ENCODE data around the gene DLGAP1.

DLGAP1 gene

GRCh38 chr18:4285525-4285924 is 169.6 kb downstream of the DLGAP1 start:
- TF ChIP-seq TAF1 (IDR thresholded peaks at IDR 0.05; ENCODE audit: low read depth), result no peak
- no peak for TF ChIP-seq MAX (IDR thresholded peaks at IDR 0.05)
- TF ChIP-seq CREB1 (IDR thresholded peaks at IDR 0.05; ENCODE audit: low read depth), result no peak
- no peak for TF ChIP-seq USF1 (IDR thresholded peaks at IDR 0.05)
- TF ChIP-seq TCF12 (IDR thresholded peaks at IDR 0.05; ENCODE audit: low read depth), result no peak
- no peak for TF ChIP-seq TEAD4 (IDR thresholded peaks at IDR 0.05)
- TF ChIP-seq FOXM1 (IDR thresholded peaks at IDR 0.05; ENCODE audit: borderline replicate concordance, low read depth), result no peak
- TF ChIP-seq ZBTB7A (IDR thresholded peaks at IDR 0.05; ENCODE audit: low read depth), result no peak
- TF ChIP-seq CEBPB (IDR thresholded peaks at IDR 0.05), result no peak
- TF ChIP-seq YY1 (IDR thresholded peaks at IDR 0.05; ENCODE audit: low read depth), result no peak
- no peak for TF ChIP-seq EGR1 (IDR thresholded peaks at IDR 0.05)
- no peak for TF ChIP-seq EP300 (IDR thresholded peaks at IDR 0.05; ENCODE audit: borderline replicate concordance)

GRCh38 chr18:4284528-4284927 is 170.6 kb downstream of the DLGAP1 start:
- no peak for TF ChIP-seq ZBTB7A (IDR thresholded peaks at IDR 0.05; ENCODE audit: low read depth)
- TF ChIP-seq CEBPB (IDR thresholded peaks at IDR 0.05), result no peak

- TF ChIP-seq TEAD4 (IDR thresholded peaks at IDR 0.05), result no peak
- TF ChIP-seq EGR1 (IDR thresholded peaks at IDR 0.05), result no peak
- TF ChIP-seq ZBTB7A (IDR thresholded peaks at IDR 0.05; ENCODE audit: low read depth), result no peak
Observed at GRCh38 chr18:4283746-4284291, 171.3 kb downstream of the DLGAP1 start.

- TF ChIP-seq YY1 (IDR thresholded peaks at IDR 0.05; ENCODE audit: low read depth), result no peak
- no peak for TF ChIP-seq USF1 (IDR thresholded peaks at IDR 0.05)
- no peak for TF ChIP-seq CREB1 (IDR thresholded peaks at IDR 0.05; ENCODE audit: low read depth)
- no peak for TF ChIP-seq RAD21 (IDR thresholded peaks at IDR 0.05; ENCODE audit: low read depth)
Observed at GRCh38 chr18:4282954-4283353, 172.2 kb downstream of the DLGAP1 start.

- TF ChIP-seq NFIC (IDR thresholded peaks at IDR 0.05), result no peak
- no peak for TF ChIP-seq CEBPB (IDR thresholded peaks at IDR 0.05)
- TF ChIP-seq YY1 (IDR thresholded peaks at IDR 0.05; ENCODE audit: low read depth), result no peak
- TF ChIP-seq EP300 (IDR thresholded peaks at IDR 0.05; ENCODE audit: borderline replicate concordance), result no peak
- TF ChIP-seq REST (IDR thresholded peaks at IDR 0.05; ENCODE audit: low read depth), result no peak
- TF ChIP-seq TEAD4 (IDR thresholded peaks at IDR 0.05), result no peak
- no peak for TF ChIP-seq FOXM1 (IDR thresholded peaks at IDR 0.05; ENCODE audit: borderline replicate concordance, low read depth)
- TF ChIP-seq EGR1 (IDR thresholded peaks at IDR 0.05), result no peak
- TF ChIP-seq RAD21 (IDR thresholded peaks at IDR 0.05; ENCODE audit: low read depth), result no peak
Observed at GRCh38 chr18:4276953-4277585, 178.0 kb downstream of the DLGAP1 start.

- TF ChIP-seq USF1 (IDR thresholded peaks at IDR 0.05) (no peak), NFIC (IDR thresholded peaks at IDR 0.05) (no peak), EP300 (IDR thresholded peaks at IDR 0.05; ENCODE audit: borderline replicate concordance) (no peak), REST (IDR thresholded peaks at IDR 0.05; ENCODE audit: low read depth) (no peak), TEAD4 (IDR thresholded peaks at IDR 0.05) (no peak), TAF1 (IDR thresholded peaks at IDR 0.05; ENCODE audit: low read depth) (no peak), RAD21 (IDR thresholded peaks at IDR 0.05; ENCODE audit: low read depth) (no peak), FOXM1 (IDR thresholded peaks at IDR 0.05; ENCODE audit: borderline replicate concordance, low read depth) (no peak), ZBTB7A (IDR thresholded peaks at IDR 0.05; ENCODE audit: low read depth) (no peak), EGR1 (IDR thresholded peaks at IDR 0.05) (no peak), CREB1 (IDR thresholded peaks at IDR 0.05; ENCODE audit: low read depth) (no peak), CEBPB (IDR thresholded peaks at IDR 0.05) (no peak), MAX (IDR thresholded peaks at IDR 0.05) (no peak), TCF12 (IDR thresholded peaks at IDR 0.05; ENCODE audit: low read depth) (no peak), YY1 (IDR thresholded peaks at IDR 0.05; ENCODE audit: low read depth) (no peak)
Observed at GRCh38 chr18:4271952-4272351, 183.2 kb downstream of the DLGAP1 start.

Measured in Ishikawa (cell line).